Keratinocyte (primary cell): ENCODE measurements around the gene SMG1. TPM values are rescaled to one million over a fixed set of nuclear protein-coding genes. Genes with fewer than 3 reads are reported as not detected.
A peak's percentile ranks its signal among the peaks of the same experiment; 100 is the strongest.
"Not testable (repeated sequence)": the region's sequence is repeated elsewhere in the genome, so short reads cannot be mapped to it uniquely, and the experiment has no call there.

Experiments
- DNase-seq: peaks from one replicate; pipeline ENCODE4 v3.0.0-alpha.2; 2011; ENCODE audit warnings: low read depth, missing footprints, low spot score
- FAIRE-seq: peaks from 2 replicates; lab custom pipeline; 2011; peaks lifted over from hg19 to GRCh38; lab: Jason Lieb, UNC
- H2AFZ ChIP-seq: 2 replicates; pipeline ENCODE4 v1.6.0; 2012; ENCODE audit warnings: low read length, control low read depth, inconsistent platforms; ENCODE audit not compliant: control insufficient read depth
- H3K27ac ChIP-seq: 2 replicates; pipeline ENCODE4 v1.5.1; 2011; ENCODE audit warnings: low read length; ENCODE audit not compliant: control insufficient read depth, insufficient read depth
- H3K27me3 ChIP-seq: 3 replicates; pipeline ENCODE4 v1.6.0; 2011; ENCODE audit warnings: low read length; ENCODE audit not compliant: control insufficient read depth, insufficient read depth; ENCODE audit errors: extremely low read depth
- H3K36me3 ChIP-seq, 2 experiments: 2 replicates in 1 of 2; 3 replicates in 1 of 2; pipeline ENCODE4 v1.5.1; 2011; ENCODE audit warnings: low read length in 2 of 2, mild to moderate bottlenecking in 1 of 2; ENCODE audit not compliant: control insufficient read depth in 2 of 2, insufficient read depth in 2 of 2; ENCODE audit errors: extremely low read depth in 1 of 2
- H3K4me1 ChIP-seq: 3 replicates; pipeline ENCODE4 v1.5.1; 2011; ENCODE audit warnings: low read length; ENCODE audit not compliant: control insufficient read depth, insufficient read depth; ENCODE audit errors: extremely low read depth
- H3K4me2 ChIP-seq: 3 replicates; pipeline ENCODE4 v1.6.0; 2011; ENCODE audit warnings: low read depth, low read length; ENCODE audit not compliant: control insufficient read depth, insufficient read depth; ENCODE audit errors: extremely low read depth
- H3K4me3 ChIP-seq, 3 experiments: fragments of 200-600 bp in 1 of 3; sonication (generic) in 1 of 3; 2 replicates in 2 of 3; 3 replicates in 1 of 3; pipeline ENCODE4 v1.5.1; 2011 to 2016; ENCODE audit warnings: low read length in 3 of 3, mild to moderate bottlenecking in 3 of 3, control low read depth in 2 of 3, inconsistent platforms in 1 of 3, low read depth in 1 of 3, mixed read lengths in 1 of 3, mixed run types in 1 of 3, moderate library complexity in 1 of 3; ENCODE audit not compliant: control insufficient read depth in 2 of 3, insufficient read depth in 2 of 3; ENCODE audit errors: extremely low read depth in 1 of 3
- H3K79me2 ChIP-seq: 2 replicates; pipeline ENCODE4 v1.6.0; 2012; ENCODE audit warnings: low read length; ENCODE audit not compliant: control insufficient read depth, insufficient read depth
- H3K9ac ChIP-seq: 3 replicates; pipeline ENCODE4 v1.6.0; 2011; ENCODE audit warnings: low read length; ENCODE audit not compliant: control insufficient read depth, insufficient read depth; ENCODE audit errors: extremely low read depth
- H3K9me1 ChIP-seq: 3 replicates; pipeline ENCODE4 v1.6.0; 2011; ENCODE audit warnings: low read length; ENCODE audit not compliant: control insufficient read depth, insufficient read depth; ENCODE audit errors: extremely low read depth
- H3K9me3 ChIP-seq: 2 replicates; pipeline ENCODE4 v1.5.1; 2012; ENCODE audit warnings: low read depth, low read length; ENCODE audit not compliant: control insufficient read depth
- H4K20me1 ChIP-seq: 3 replicates; pipeline ENCODE4 v1.6.0; 2011; ENCODE audit warnings: low read length; ENCODE audit not compliant: control insufficient read depth, insufficient read depth; ENCODE audit errors: extremely low read depth
- EZH2 ChIP-seq: IDR thresholded peaks from one replicate; pipeline ENCODE4 v1.6.1; 2012; ENCODE audit warnings: inconsistent platforms, mild to moderate bottlenecking, low read length, moderate library complexity
- dilution Hi-C: fragments of 300-500 bp; cut with MboI; formaldehyde crosslinking; loops from one replicate; pipeline ENCODE4 v1.7.0; 2020; ENCODE audit warnings: low sequenced_read_pairs; ENCODE audit not compliant: extremely low pct_ligation_motif_present
- polyA plus RNA-seq, 5 experiments: library from polyadenylated mRNA; depleted of rRNA in 3 of 5; stranded (reverse) in 3 of 5; stranded (forward) in 1 of 5; unstranded in 1 of 5; fragments of >200 nt; gene quantifications; 1 replicate in 1 of 5; 2 replicates in 3 of 5; 3 replicates in 1 of 5; pipeline versions ENCODE4 v1.2.1 to v1.2.3, GENCODE V29; 2011 to 2012; ENCODE audit warnings: missing spikeins in 2 of 5, low read depth in 1 of 5, low replicate concordance in 1 of 5
- TF ChIP-seq, protein P1 (sequence below), 3 experiments: IDR thresholded peaks in 1 of 3; conservative IDR thresholded peaks in 1 of 3; optimal IDR thresholded peaks in 1 of 3; 2 replicates in 2 of 3; 3 replicates in 1 of 3; pipeline versions ENCODE3 to v1.5.1; 2011; ENCODE audit warnings: low read length in 3 of 3, mild to moderate bottlenecking in 3 of 3, moderate library complexity in 2 of 3, control low read depth in 1 of 3, inconsistent platforms in 1 of 3; ENCODE audit not compliant: insufficient read depth in 2 of 3; ENCODE audit errors: extremely low read depth in 1 of 3

SMG1 gene
- polyA plus RNA-seq, 1 donor (not counting 4 experiments of a cell fraction or from before 2014, with no cell fraction given), result 34.2 TPM

DNA sequence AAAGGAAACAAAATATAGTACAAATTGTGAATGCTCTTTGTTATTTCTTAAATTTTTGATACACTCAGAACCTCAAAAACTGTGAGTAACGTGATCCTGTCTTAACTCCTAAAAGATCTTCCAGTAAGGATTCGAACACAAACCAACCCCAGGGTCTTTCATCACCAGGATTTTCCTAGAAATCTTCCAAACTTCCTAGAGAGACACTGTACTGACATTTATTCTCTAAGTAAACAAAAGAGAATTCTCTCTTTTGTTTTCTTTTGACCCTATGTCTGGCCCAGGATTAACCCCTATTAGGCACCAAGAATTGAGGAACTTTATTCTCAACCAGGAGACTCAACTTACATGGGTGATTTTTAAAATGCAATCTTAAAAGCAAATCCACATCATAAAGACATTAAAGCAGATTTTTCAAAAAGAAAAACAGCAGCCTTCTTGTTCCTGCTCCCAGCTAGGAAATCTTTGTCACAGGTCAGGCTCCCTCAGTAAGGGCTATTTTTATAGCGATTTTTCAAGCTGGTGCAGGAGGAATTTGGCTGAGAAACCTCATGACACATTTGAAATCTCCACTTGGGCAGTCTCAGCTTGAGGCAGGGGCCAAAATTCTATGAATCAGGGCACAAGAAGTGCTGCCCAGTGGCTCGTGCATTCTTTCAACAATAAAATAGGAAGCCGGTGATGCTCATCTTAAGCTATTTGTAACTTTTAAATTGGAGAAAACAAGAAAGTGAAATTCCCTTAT is 6.2 kb upstream of the SMG1 start:
- H3K4me2 ChIP-seq, result no peak overlapping the region
- dilution Hi-C loops, result no loop called here
- H3K4me3 ChIP-seq, result no peak overlapping the region
- H3K9me1 ChIP-seq, result no peaks in the 10 kb centered on the region
- H3K36me3 ChIP-seq, result no peaks in the 10 kb centered on the region
- no peaks in the 10 kb centered on the region for H4K20me1 ChIP-seq
- H3K79me2 ChIP-seq, result peaks cover 2% of the 10 kb centered on the region
- H3K27ac ChIP-seq, result no peak overlapping the region
- peaks cover 5% of the 10 kb centered on the region for H3K4me1 ChIP-seq
- no peak overlapping the region for H2AFZ ChIP-seq
- no peaks in the 10 kb centered on the region for H3K9me3 ChIP-seq
- TF ChIP-seq EZH2, result no peak
- TF ChIP-seq, protein P1, sequence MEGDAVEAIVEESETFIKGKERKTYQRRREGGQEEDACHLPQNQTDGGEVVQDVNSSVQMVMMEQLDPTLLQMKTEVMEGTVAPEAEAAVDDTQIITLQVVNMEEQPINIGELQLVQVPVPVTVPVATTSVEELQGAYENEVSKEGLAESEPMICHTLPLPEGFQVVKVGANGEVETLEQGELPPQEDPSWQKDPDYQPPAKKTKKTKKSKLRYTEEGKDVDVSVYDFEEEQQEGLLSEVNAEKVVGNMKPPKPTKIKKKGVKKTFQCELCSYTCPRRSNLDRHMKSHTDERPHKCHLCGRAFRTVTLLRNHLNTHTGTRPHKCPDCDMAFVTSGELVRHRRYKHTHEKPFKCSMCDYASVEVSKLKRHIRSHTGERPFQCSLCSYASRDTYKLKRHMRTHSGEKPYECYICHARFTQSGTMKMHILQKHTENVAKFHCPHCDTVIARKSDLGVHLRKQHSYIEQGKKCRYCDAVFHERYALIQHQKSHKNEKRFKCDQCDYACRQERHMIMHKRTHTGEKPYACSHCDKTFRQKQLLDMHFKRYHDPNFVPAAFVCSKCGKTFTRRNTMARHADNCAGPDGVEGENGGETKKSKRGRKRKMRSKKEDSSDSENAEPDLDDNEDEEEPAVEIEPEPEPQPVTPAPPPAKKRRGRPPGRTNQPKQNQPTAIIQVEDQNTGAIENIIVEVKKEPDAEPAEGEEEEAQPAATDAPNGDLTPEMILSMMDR (optimal IDR thresholded peaks at IDR 0.05 in 1 of 3, IDR thresholded peaks at IDR 0.05 in 1 of 3, conservative IDR thresholded peaks at IDR 0.05 in 1 of 3; ENCODE audit: extremely low read depth in 1 of 3, insufficient read depth in 2 of 3, low read length in 3 of 3), result no peak
- no peak for FAIRE-seq
- no peak for DNase-seq
- H3K9ac ChIP-seq, result no peak overlapping the region
- H3K27me3 ChIP-seq, result no peaks in the 10 kb centered on the region

DNA sequence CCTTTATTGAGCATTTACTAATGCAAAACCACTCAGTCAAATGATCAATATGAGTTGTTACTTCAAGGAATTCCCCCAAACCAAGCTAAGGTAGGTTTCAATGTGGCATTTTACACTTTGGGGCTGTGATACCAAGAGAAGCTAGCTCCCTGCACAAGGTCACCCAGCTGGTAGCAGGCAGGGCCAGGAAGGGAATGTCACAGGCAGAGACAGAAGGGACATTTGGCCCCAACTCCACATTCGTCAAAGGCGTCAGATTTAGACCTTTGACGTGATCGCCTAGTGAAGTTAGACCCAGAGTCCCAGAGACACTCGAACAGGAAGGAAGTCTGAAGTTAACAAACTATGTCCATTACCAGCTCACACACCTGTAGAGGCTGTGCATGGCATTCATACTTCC is 5.5 kb upstream of the SMG1 start:
- Histone ChIP-seq H3K9me1 (no peaks in the 10 kb centered on the region), H3K9me3 (no peaks in the 10 kb centered on the region), H3K36me3 (no peaks in the 10 kb centered on the region), H2AFZ (no peak overlapping the region), H3K4me2 (no peak overlapping the region), H3K27me3 (no peaks in the 10 kb centered on the region), H3K79me2 (peaks cover 2% of the 10 kb centered on the region), H4K20me1 (no peaks in the 10 kb centered on the region), H3K9ac (no peak overlapping the region), H3K4me3 (no peak overlapping the region), H3K4me1 (peaks cover 5% of the 10 kb centered on the region), H3K27ac (no peak overlapping the region)
- dilution Hi-C loops, result no loop called here
- TF ChIP-seq, protein P1 (optimal IDR thresholded peaks at IDR 0.05 in 1 of 3, IDR thresholded peaks at IDR 0.05 in 1 of 3, conservative IDR thresholded peaks at IDR 0.05 in 1 of 3; ENCODE audit: extremely low read depth in 1 of 3, insufficient read depth in 2 of 3, low read length in 3 of 3), result no peak
- TF ChIP-seq EZH2, result no peak
- FAIRE-seq (no peak), DNase-seq (no peak)

DNA sequence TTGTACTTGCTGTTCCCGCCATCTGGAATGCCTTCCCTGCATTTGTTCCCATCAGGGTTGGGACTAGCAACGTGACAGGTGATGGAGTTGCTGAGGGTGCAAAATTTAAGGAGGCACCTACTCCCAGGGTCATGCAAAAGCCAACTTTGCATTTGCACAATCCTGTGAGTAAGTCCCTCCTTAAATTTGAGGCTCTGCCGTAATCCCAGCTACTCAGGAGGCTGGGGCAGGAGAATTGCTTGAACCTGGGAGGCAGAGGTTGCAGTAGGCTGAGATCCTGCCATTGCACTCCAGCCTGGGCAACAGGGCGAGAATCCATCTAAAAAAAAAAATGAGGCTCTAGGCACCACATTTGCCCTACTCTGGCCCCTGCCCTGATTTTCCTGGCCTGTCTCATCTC is 3.9 kb upstream of the SMG1 start:
- DNase-seq, H3K9ac ChIP-seq, H3K9me3 ChIP-seq, H4K20me1 ChIP-seq, H3K27ac ChIP-seq, FAIRE-seq, H3K4me2 ChIP-seq, dilution Hi-C loops, H3K9me1 ChIP-seq, H3K79me2 ChIP-seq, H3K4me1 ChIP-seq, H3K4me3 ChIP-seq, H3K36me3 ChIP-seq, H2AFZ ChIP-seq, H3K27me3 ChIP-seq: not testable (repeated sequence)

DNA sequence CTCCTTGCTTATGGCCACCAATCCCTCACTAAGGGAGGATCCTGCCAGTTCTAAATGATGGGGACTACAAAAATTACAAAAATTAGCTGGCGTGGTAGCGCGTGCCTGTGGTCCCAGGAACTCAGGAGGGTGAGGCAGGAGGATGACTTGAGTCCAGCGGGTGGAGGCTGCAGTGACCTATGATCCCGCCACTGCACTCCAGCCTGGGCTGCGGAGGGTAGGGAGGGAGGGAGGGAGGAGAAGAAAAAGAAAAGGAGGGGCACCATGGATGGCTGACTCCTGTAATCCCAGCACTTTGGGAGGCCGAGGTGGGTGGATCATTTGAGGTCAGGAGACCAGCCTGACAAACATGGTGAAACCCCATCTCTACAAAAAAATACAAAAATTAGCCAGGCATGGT is 1.9 kb upstream of the SMG1 start:
- H3K4me3 ChIP-seq, H3K36me3 ChIP-seq, H4K20me1 ChIP-seq, H2AFZ ChIP-seq, dilution Hi-C loops, H3K27me3 ChIP-seq, H3K9me1 ChIP-seq, H3K9me3 ChIP-seq, FAIRE-seq, DNase-seq, H3K4me1 ChIP-seq: not testable (repeated sequence)
- Histone ChIP-seq H3K79me2 (peaks cover 23% of the 10 kb centered on the region), H3K27ac (peak overlapping the region; percentile 98), H3K9ac (peak overlapping the region; percentile 94), H3K4me2 (peak overlapping the region; percentile 81)
